Measurements from ENCODE around the gene DAAM2. TPM values are rescaled to one million over a fixed set of nuclear protein-coding genes. Genes with fewer than 3 reads are reported as not detected.
A peak's percentile ranks its signal among the peaks of the same experiment; 100 is the strongest.

DAAM2 gene
- total and polyA plus RNA-seq, 9 of the 15 experiments (the other 6 are each of a cell fraction or from before 2014, with no cell fraction given): 0.01 to 0.07 TPM; not detected in 7

DNA sequence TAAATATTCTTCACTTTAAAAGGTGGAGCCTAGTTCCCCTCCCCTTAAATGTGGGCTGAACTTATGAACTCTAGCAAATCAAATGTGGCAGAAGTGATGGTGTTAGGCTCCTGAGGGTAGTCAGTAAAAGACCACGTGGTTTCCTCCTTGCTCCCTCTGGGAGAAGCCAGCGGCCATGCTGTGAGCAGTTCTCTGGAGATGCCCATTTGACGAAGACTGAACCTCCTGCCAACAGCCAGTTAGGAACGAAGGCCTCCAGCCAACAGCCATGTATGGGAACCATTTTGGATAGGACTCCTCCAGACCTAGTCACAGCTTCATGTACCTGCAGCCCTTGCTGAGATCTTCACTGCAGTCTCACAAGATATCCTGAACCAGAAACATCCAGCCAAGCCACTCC is 149.6 kb downstream of the DAAM2 start (continued):
- TF ChIP-seq ZNF324 (CRISPR knock-in tag; IDR thresholded peaks at IDR 0.05): no peak
- no peak for TF ChIP-seq GABPB1 (CRISPR knock-in tag; IDR thresholded peaks at IDR 0.05)
- TF ChIP-seq ZNF695 (CRISPR knock-in tag; IDR thresholded peaks at IDR 0.05): no peak
- TF ChIP-seq, protein P1, sequence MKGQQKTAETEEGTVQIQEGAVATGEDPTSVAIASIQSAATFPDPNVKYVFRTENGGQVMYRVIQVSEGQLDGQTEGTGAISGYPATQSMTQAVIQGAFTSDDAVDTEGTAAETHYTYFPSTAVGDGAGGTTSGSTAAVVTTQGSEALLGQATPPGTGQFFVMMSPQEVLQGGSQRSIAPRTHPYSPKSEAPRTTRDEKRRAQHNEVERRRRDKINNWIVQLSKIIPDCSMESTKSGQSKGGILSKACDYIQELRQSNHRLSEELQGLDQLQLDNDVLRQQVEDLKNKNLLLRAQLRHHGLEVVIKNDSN (CRISPR knock-in tag; IDR thresholded peaks at IDR 0.05): peak; percentile 51
- no peak for TF ChIP-seq ZC3H8 (IDR thresholded peaks at IDR 0.05)
- TF ChIP-seq, protein P2, sequence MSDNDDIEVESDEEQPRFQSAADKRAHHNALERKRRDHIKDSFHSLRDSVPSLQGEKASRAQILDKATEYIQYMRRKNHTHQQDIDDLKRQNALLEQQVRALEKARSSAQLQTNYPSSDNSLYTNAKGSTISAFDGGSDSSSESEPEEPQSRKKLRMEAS (CRISPR knock-in tag; IDR thresholded peaks at IDR 0.05): peak; percentile 77
- TF ChIP-seq NFRKB (IDR thresholded peaks at IDR 0.05; ENCODE audit: low read depth): no peak
- no peak for TF ChIP-seq KHSRP (IDR thresholded peaks at IDR 0.05)
- no peak for TF ChIP-seq NCOA1 (IDR thresholded peaks at IDR 0.05; ENCODE audit: low read depth)
- TF ChIP-seq ZNF79 (CRISPR knock-in tag; IDR thresholded peaks at IDR 0.05; ENCODE audit: low read depth): 0 out of 2 replicates have a peak, but pooled peaks have one; percentile 62
- TF ChIP-seq, protein P3, sequence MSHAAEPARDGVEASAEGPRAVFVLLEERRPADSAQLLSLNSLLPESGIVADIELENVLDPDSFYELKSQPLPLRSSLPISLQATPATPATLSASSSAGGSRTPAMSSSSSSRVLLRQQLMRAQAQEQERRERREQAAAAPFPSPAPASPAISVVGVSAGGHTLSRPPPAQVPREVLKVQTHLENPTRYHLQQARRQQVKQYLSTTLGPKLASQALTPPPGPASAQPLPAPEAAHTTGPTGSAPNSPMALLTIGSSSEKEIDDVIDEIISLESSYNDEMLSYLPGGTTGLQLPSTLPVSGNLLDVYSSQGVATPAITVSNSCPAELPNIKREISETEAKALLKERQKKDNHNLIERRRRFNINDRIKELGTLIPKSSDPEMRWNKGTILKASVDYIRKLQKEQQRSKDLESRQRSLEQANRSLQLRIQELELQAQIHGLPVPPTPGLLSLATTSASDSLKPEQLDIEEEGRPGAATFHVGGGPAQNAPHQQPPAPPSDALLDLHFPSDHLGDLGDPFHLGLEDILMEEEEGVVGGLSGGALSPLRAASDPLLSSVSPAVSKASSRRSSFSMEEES (CRISPR knock-in tag; IDR thresholded peaks at IDR 0.05): peak; percentile 74
- no peak for TF ChIP-seq U2AF1 (optimal IDR thresholded peaks at IDR 0.05; ENCODE audit: low read depth, low read length)
- peak; percentile 62 for TF ChIP-seq ZNF239 (CRISPR knock-in tag; IDR thresholded peaks at IDR 0.05)
- TF ChIP-seq, protein P4, sequence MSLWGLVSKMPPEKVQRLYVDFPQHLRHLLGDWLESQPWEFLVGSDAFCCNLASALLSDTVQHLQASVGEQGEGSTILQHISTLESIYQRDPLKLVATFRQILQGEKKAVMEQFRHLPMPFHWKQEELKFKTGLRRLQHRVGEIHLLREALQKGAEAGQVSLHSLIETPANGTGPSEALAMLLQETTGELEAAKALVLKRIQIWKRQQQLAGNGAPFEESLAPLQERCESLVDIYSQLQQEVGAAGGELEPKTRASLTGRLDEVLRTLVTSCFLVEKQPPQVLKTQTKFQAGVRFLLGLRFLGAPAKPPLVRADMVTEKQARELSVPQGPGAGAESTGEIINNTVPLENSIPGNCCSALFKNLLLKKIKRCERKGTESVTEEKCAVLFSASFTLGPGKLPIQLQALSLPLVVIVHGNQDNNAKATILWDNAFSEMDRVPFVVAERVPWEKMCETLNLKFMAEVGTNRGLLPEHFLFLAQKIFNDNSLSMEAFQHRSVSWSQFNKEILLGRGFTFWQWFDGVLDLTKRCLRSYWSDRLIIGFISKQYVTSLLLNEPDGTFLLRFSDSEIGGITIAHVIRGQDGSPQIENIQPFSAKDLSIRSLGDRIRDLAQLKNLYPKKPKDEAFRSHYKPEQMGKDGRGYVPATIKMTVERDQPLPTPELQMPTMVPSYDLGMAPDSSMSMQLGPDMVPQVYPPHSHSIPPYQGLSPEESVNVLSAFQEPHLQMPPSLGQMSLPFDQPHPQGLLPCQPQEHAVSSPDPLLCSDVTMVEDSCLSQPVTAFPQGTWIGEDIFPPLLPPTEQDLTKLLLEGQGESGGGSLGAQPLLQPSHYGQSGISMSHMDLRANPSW (CRISPR knock-in tag; IDR thresholded peaks at IDR 0.05): no peak
- TF ChIP-seq RBM14 (IDR thresholded peaks at IDR 0.05; ENCODE audit: borderline replicate concordance, insufficient read depth, low read depth, low read length): no peak
- TF ChIP-seq NFATC3 (IDR thresholded peaks at IDR 0.05): no peak
- no peak for TF ChIP-seq TFAM (CRISPR knock-in tag; conservative IDR thresholded peaks at IDR 0.05)
- no peak for TF ChIP-seq EWSR1 (IDR thresholded peaks at IDR 0.05; ENCODE audit: borderline replicate concordance, low read depth, partially characterized antibody)
- no peak for TF ChIP-seq KLF1 (tag; IDR thresholded peaks at IDR 0.05)
- no peak for TF ChIP-seq GATA2 (CRISPR knock-in tag; IDR thresholded peaks at IDR 0.05)
- TF ChIP-seq, protein P5, sequence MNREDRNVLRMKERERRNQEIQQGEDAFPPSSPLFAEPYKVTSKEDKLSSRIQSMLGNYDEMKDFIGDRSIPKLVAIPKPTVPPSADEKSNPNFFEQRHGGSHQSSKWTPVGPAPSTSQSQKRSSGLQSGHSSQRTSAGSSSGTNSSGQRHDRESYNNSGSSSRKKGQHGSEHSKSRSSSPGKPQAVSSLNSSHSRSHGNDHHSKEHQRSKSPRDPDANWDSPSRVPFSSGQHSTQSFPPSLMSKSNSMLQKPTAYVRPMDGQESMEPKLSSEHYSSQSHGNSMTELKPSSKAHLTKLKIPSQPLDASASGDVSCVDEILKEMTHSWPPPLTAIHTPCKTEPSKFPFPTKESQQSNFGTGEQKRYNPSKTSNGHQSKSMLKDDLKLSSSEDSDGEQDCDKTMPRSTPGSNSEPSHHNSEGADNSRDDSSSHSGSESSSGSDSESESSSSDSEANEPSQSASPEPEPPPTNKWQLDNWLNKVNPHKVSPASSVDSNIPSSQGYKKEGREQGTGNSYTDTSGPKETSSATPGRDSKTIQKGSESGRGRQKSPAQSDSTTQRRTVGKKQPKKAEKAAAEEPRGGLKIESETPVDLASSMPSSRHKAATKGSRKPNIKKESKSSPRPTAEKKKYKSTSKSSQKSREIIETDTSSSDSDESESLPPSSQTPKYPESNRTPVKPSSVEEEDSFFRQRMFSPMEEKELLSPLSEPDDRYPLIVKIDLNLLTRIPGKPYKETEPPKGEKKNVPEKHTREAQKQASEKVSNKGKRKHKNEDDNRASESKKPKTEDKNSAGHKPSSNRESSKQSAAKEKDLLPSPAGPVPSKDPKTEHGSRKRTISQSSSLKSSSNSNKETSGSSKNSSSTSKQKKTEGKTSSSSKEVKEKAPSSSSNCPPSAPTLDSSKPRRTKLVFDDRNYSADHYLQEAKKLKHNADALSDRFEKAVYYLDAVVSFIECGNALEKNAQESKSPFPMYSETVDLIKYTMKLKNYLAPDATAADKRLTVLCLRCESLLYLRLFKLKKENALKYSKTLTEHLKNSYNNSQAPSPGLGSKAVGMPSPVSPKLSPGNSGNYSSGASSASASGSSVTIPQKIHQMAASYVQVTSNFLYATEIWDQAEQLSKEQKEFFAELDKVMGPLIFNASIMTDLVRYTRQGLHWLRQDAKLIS (CRISPR knock-in tag; IDR thresholded peaks at IDR 0.05): peak; percentile 52; the same call in 1 of the 2 replicates
- 0 out of 2 replicates have a peak, but pooled peaks have one; percentile 30 for TF ChIP-seq ZNF830 (CRISPR knock-in tag; IDR thresholded peaks at IDR 0.05)
